Activated T-helper 17 cell treated with anti-CD3 and anti-CD28 coated beads, Interleukin-2, amount 50 U/mL, for 72 hours (primary cell): Measurements from ENCODE around the gene COL16A1. TPM values are rescaled to one million over a fixed set of nuclear protein-coding genes. Genes with fewer than 3 reads are reported as not detected.

Experiments
- ATAC-seq: fragments of 150-1000 bp; cut with Tn5 transposase; replicated peaks from 2 replicates; pipeline ENCODE4 v1.10.0; 2021; ENCODE audit warnings: mild to moderate bottlenecking, moderate library complexity
- H3K27ac Mint-ChIP-seq: one replicate; pipeline ENCODE4 v1.8.0; 2022; ENCODE audit warnings: mixed read lengths
- H3K27me3 Mint-ChIP-seq: one replicate; pipeline ENCODE4 v1.8.0; 2022; ENCODE audit warnings: mixed read lengths
- H3K36me3 Mint-ChIP-seq: one replicate; pipeline ENCODE4 v1.8.0; 2022; ENCODE audit warnings: low read depth, mild to moderate bottlenecking, mixed read lengths
- H3K4me1 Mint-ChIP-seq: one replicate; pipeline ENCODE4 v1.8.0; 2022; ENCODE audit warnings: mixed read lengths
- H3K4me3 Mint-ChIP-seq: one replicate; pipeline ENCODE4 v1.8.0; 2022; ENCODE audit warnings: mild to moderate bottlenecking, mixed read lengths
- H3K9me3 Mint-ChIP-seq: one replicate; pipeline ENCODE4 v1.8.0; 2022; ENCODE audit warnings: mixed read lengths
- total RNA-seq, 2 donors: library from RNA; stranded (reverse); gene quantifications; one replicate each; pipeline ENCODE4 v1.2.3, GENCODE V29; 2022

Gene COL16A1
- total RNA-seq, 2 donors from 2014 or later = not detected

DNA sequence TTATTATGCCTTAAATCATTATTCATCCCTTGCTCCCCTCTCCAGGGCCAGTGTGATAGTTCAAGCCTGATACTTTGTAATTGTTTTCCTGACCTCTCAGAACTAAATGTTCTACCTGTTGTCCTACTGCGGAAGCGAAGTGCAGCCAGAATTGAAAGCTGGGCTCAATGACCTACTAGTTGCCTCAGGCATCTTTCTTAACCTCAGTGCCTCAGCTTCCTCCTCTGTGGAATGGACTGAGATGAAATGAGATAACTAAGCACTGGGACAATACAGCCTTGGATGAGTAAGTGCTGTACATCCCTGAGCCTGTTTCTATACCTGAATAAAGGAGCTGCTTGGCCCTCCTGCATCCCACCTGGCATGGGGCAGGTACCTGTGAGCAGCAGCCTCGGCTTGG is 26.4 kb downstream of the COL16A1 start:
- H3K36me3 Mint-ChIP-seq = no peaks in the 10 kb centered on the region
- ATAC-seq = no peak
- no peaks in the 10 kb centered on the region for H3K9me3 Mint-ChIP-seq
- no peak overlapping the region for H3K4me3 Mint-ChIP-seq
- H3K4me1 Mint-ChIP-seq = no peaks in the 10 kb centered on the region
- H3K27ac Mint-ChIP-seq = no peak overlapping the region
- peaks cover 4% of the 10 kb centered on the region for H3K27me3 Mint-ChIP-seq

GRCh38 chr1:31675756-31676155 is 28.1 kb downstream of the COL16A1 start:
- no peak for ATAC-seq
- no peaks in the 10 kb centered on the region for H3K4me1 Mint-ChIP-seq
- H3K27me3 Mint-ChIP-seq = peaks cover 11% of the 10 kb centered on the region
- H3K4me3 Mint-ChIP-seq = no peak overlapping the region
- no peak overlapping the region for H3K27ac Mint-ChIP-seq
- no peaks in the 10 kb centered on the region for H3K36me3 Mint-ChIP-seq
- no peaks in the 10 kb centered on the region for H3K9me3 Mint-ChIP-seq

DNA sequence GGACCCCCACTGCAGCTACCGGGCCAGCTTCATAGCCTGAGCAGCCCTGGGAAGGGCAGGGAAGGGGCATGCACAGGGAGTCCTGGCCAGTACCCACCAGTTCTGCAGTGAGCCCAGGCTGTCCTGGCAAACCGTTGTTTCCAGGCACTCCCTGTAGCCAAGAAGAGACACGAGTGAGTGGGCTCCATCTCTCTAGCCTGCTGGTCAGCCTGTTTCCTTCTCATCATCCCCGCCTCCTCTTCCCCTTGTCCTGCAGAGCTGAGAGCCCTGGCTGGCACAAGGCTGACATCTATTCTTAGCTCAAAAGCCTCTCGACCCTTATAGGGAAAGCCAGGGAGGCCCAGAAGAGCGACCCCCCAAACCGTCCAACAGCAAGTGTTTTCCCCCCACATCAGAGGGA is 28.7 kb downstream of the COL16A1 start:
- H3K27me3 Mint-ChIP-seq = peaks cover 14% of the 10 kb centered on the region
- no peak for ATAC-seq
- no peak overlapping the region for H3K27ac Mint-ChIP-seq
- H3K4me1 Mint-ChIP-seq = peaks cover 3% of the 10 kb centered on the region
- no peak overlapping the region for H3K4me3 Mint-ChIP-seq
- no peaks in the 10 kb centered on the region for H3K9me3 Mint-ChIP-seq
- no peaks in the 10 kb centered on the region for H3K36me3 Mint-ChIP-seq

DNA sequence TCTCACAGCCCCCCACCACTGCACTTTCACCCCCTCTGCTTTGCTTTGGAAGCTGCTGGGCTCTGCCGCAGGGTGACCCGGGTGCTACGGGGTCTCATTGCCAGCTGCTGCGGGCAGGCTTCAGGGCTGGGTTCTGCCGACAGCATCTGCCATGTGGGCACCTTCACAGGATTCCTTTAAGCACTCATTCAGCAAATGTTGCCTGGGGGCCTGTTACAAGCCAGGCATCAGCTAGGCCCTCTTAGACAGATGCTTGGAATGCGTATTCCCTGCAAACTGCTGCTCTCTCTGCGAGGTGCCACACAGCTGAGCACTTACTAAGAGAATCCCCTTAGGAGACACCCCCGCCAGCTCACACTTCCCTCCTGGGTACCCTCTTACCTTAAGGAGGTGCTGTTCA is 29.2 kb downstream of the COL16A1 start:
- Mint-ChIP-seq H3K4me3 (no peak overlapping the region), H3K27ac (no peak overlapping the region), H3K9me3 (no peaks in the 10 kb centered on the region), H3K4me1 (peaks cover 6% of the 10 kb centered on the region), H3K36me3 (no peaks in the 10 kb centered on the region), H3K27me3 (peaks cover 16% of the 10 kb centered on the region)
- no peak for ATAC-seq

DNA sequence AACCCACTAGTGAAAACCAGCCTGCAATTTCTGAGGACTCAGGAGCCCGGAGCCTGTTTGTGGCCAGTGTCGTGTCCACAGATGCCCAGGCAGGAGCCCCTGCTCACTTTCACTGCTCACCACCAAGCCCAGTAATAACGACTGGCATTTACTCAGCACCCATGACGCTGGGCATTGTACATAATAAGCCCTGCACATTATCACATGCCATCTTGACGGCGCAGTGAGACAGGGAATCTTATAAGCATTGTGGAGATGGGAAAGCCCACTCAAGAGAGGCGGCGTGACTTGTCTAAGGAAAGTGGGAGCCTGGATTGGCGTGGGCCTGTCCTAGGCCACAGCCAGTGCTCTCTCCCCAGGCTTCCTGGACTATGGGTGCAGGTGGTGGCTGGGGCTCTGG is 30.4 kb downstream of the COL16A1 start:
- no peak for ATAC-seq
- peaks cover 6% of the 10 kb centered on the region for H3K4me1 Mint-ChIP-seq
- H3K27ac Mint-ChIP-seq = no peak overlapping the region
- no peaks in the 10 kb centered on the region for H3K9me3 Mint-ChIP-seq
- no peak overlapping the region for H3K4me3 Mint-ChIP-seq
- H3K36me3 Mint-ChIP-seq = no peaks in the 10 kb centered on the region
- H3K27me3 Mint-ChIP-seq = peaks cover 25% of the 10 kb centered on the region

DNA sequence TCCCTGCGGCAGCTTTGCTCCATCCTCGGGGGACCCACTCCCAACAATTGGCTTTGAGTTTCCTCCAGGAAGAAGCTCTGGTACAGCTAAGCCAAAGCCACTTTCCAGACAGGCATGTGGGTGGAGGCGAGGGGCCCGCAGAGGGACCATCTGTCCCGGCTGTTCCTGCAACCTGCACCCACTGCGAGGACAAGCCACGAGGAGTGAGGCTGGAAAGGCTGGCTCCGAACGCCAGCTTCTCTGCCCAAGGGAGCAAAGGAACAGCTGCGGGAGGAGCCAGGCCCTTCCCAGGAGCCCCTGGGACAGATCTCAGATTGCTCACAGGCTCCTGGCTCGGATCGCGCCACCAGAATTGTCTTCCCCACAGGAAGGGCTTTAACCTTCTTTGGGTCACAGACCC is 30.8 kb downstream of the COL16A1 start:
- H3K4me1 Mint-ChIP-seq = peaks cover 6% of the 10 kb centered on the region
- H3K27ac Mint-ChIP-seq = no peak overlapping the region
- no peak overlapping the region for H3K4me3 Mint-ChIP-seq
- peaks cover 25% of the 10 kb centered on the region for H3K27me3 Mint-ChIP-seq
- no peak for ATAC-seq
- H3K36me3 Mint-ChIP-seq = no peaks in the 10 kb centered on the region
- no peaks in the 10 kb centered on the region for H3K9me3 Mint-ChIP-seq

GRCh38 chr1:31671561-31672201 is 32.1 kb downstream of the COL16A1 start:
- H3K27ac Mint-ChIP-seq = no peak overlapping the region

GRCh38 chr1:31671147-31671546 is 32.7 kb downstream of the COL16A1 start:
- peaks cover 25% of the 10 kb centered on the region for H3K27me3 Mint-ChIP-seq
- no peak overlapping the region for H3K4me3 Mint-ChIP-seq

More at GRCh38 chr1:31671561-31672201, 32.1 kb downstream of the COL16A1 start:
- Mint-ChIP-seq H3K9me3 (no peaks in the 10 kb centered on the region), H3K4me3 (no peak overlapping the region), H3K4me1 (peaks cover 6% of the 10 kb centered on the region), H3K27me3 (peaks cover 25% of the 10 kb centered on the region), H3K36me3 (no peaks in the 10 kb centered on the region)
- no peak for ATAC-seq

GRCh38 chr1:31670593-31670964 is 33.2 kb downstream of the COL16A1 start:
- peaks cover 6% of the 10 kb centered on the region for H3K4me1 Mint-ChIP-seq
- H3K9me3 Mint-ChIP-seq = no peaks in the 10 kb centered on the region
- H3K27ac Mint-ChIP-seq = peak overlapping the region; percentile 9
- peak overlapping the region; percentile 46 for H3K4me3 Mint-ChIP-seq
- no peaks in the 10 kb centered on the region for H3K36me3 Mint-ChIP-seq
- H3K27me3 Mint-ChIP-seq = peaks cover 25% of the 10 kb centered on the region
- no peak for ATAC-seq

More at GRCh38 chr1:31671147-31671546, 32.7 kb downstream of the COL16A1 start:
- Mint-ChIP-seq H3K9me3 (no peaks in the 10 kb centered on the region), H3K4me1 (peaks cover 6% of the 10 kb centered on the region), H3K36me3 (no peaks in the 10 kb centered on the region), H3K27ac (no peak overlapping the region)
- no peak for ATAC-seq

DNA sequence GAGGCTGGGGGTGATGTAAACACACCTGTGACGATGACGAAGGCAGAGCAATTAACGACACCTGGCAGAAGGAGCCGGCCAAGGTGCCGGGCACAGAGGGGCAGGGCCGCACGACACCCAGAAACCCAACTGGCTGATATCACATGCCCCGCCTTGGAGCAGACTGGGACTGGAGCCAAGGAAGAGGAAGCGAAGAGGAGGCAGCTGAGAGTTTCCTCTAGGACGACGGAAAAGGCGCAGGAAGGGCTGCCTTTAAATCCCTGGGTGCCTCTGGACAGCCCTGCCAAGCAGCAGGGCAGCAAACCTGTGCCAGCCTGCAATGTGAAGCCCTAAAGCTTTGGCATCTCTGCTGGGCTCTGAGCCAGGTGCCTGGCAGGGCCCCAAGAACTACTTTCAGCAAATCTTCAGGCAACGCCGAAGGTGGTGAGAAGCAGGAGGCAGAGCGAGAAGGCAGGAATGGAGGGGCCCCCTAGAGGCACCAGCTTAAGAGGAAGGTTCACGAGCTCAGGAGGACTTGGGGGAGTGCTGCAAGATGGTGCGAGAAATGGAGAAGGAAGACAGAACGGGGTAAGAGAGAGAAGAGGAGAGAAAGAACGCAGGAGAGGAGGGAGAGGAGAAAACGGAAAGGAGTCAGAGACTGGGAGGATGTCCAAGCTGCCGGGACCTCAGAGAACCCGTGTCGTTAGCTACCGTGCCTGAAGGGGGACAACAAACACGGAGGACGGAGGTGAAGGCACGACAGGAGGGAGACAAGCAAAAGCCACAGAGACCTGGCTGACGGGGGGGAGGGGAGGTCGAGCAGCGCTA is 33.8 kb downstream of the COL16A1 start:
- Mint-ChIP-seq H3K4me3 (peak overlapping the region; percentile 46), H3K27ac (peak overlapping the region; percentile 9), H3K27me3 (peaks cover 21% of the 10 kb centered on the region), H3K9me3 (no peaks in the 10 kb centered on the region), H3K4me1 (peaks cover 6% of the 10 kb centered on the region), H3K36me3 (no peaks in the 10 kb centered on the region)
- peak; percentile 23 for ATAC-seq

DNA sequence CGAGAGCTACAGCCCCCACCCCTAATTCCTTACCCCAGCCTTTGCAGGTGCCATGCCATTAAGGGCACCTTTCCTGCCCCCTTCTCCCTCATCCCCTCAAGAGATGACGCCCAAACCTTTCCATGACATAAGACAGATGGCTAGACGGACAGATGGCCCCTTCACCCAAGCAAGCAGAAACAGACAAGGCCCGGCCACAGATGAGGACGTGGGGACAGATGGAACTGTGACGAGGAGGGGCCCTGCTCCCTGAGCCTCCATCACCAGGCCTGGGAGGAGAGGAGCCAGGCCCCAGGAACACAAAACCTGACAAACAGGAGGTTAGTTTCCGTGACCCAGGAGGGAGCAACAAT is 34.4 kb downstream of the COL16A1 start:
- H3K4me3 Mint-ChIP-seq = no peak overlapping the region

DNA sequence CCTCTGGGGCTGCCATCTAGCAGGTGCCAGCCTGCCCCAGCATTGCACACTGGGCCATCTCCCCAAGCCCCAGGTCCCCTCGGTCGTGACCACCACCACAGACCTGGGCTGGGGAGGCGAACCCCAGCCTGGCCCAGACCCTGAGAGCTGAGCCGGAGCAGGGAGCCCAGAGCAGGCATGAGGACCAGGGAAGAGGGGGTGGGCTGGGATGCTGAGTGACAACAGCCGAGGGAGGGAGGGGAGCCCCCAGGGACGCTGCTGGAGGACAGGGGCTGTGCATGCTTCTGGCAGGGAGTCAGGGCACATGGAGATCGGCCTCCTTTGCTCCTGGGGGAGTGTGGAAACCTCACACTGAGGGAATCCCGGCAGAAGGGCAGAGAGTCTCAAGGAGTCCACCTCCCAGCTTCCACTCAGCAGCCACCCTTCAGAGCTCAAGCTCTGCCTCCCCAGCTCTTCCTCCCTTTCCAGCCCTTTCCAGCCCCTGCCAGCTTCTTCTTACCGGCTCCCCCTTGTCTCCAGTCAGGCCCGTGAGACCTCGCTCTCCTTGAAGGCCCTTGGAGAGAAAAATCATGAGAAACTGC is 35.4 kb downstream of the COL16A1 start:
- no peaks in the 10 kb centered on the region for H3K9me3 Mint-ChIP-seq
- H3K36me3 Mint-ChIP-seq = no peaks in the 10 kb centered on the region
- peaks cover 6% of the 10 kb centered on the region for H3K4me1 Mint-ChIP-seq

More for the DNA sequence above, 34.4 kb downstream of the COL16A1 start:
- H3K4me1 Mint-ChIP-seq = peaks cover 6% of the 10 kb centered on the region
- H3K27me3 Mint-ChIP-seq = peaks cover 21% of the 10 kb centered on the region
- no peak overlapping the region for H3K27ac Mint-ChIP-seq
- no peaks in the 10 kb centered on the region for H3K36me3 Mint-ChIP-seq
- no peak for ATAC-seq
- H3K9me3 Mint-ChIP-seq = no peaks in the 10 kb centered on the region

DNA sequence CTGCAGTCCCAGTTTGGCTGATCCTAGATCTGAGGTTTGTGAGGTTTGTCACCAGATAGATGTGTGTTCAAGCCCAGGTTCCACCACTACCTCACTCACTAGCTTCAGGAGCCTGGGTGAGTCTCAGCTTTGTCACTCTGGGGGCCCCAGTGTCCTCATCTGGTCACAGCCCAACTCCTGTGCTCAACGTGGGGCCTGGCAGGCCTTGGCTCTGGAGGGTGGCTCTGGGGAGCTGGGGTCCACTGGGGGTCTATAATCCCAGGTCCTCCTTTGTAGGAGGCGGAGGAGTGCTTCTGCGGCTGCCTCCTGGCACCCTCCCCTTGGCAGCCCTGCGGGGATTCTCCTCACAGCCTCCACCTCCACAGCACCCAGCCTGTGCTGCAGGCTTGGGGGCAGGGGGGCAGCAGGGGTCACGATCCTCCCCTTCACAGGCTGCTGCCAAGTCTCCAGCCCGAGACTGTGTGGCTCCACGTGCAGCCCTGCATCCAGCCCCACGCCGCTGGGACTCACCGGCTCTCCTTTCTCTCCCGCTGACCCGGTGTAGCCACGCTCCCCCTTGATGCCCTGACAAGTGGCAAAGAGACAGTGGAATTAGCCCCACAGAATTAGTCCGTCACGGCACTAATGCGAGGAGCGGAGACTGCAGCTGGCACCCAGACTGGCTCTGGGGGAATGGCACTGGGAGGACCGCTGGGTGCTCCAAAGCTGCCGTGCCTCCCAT is 36.6 kb downstream of the COL16A1 start:
- no peak overlapping the region for H3K4me3 Mint-ChIP-seq
- H3K9me3 Mint-ChIP-seq = no peaks in the 10 kb centered on the region
- H3K36me3 Mint-ChIP-seq = no peaks in the 10 kb centered on the region
- no peak overlapping the region for H3K27ac Mint-ChIP-seq
- peaks cover 6% of the 10 kb centered on the region for H3K4me1 Mint-ChIP-seq
- ATAC-seq = no peak
- peaks cover 21% of the 10 kb centered on the region for H3K27me3 Mint-ChIP-seq

More for the DNA sequence above, 35.4 kb downstream of the COL16A1 start:
- Mint-ChIP-seq H3K4me3 (no peak overlapping the region), H3K27me3 (peaks cover 21% of the 10 kb centered on the region), H3K27ac (no peak overlapping the region)
- ATAC-seq = no peak

DNA sequence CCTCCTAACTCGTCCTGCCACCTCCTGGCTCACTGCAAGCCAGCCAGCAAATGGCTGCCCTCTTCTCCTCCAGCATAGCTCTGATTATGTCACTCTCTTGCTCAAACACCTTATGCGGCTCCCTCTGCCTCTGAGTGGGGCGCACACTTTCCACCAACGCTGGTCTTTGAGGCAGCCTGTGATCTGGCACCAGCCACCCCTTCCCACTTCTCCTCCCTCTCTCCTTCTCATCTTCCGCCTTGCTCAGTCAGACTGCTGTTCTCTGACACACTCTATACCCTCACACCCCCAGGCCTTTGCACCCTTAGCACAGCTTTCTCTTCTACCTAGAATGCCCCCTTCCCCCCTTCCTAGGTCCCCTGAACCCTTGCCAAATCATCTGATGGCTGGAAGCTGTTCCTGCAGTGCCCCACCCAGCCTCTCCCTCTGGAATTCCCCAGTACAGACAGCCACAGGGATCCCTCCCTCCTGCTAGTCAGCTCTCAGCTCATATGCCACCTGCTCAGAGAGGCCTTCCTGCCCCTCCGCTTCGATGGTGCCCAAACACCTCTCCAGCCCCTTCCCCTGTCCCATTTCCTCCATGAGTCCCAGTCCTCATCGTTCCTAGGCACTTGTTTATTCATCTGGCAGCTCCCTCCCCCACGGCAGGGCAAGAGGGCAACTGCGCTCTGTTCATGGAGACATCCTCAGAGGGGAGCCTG is 37.4 kb downstream of the COL16A1 start:
- Mint-ChIP-seq H3K27ac (no peak overlapping the region), H3K4me3 (no peak overlapping the region), H3K36me3 (no peaks in the 10 kb centered on the region), H3K27me3 (peaks cover 17% of the 10 kb centered on the region), H3K9me3 (no peaks in the 10 kb centered on the region), H3K4me1 (peaks cover 6% of the 10 kb centered on the region)
- ATAC-seq = no peak
